22Rv1 (cell line): ENCODE measurements around the gene EIF4E2.
"Not testable (repeated sequence)": the region's sequence is repeated elsewhere in the genome, so short reads cannot be mapped to it uniquely, and the experiment has no call there.

ENCODE experiments used
- H3K27ac ChIP-seq: fragments of 450-650 bp; 2 replicates; pipeline ENCODE4 v1.5.1; 2017
- CTCF ChIP-seq: fragments of 450-650 bp; IDR thresholded peaks from 2 replicates; pipeline ENCODE4 v1.5.1; 2017; ENCODE audit warnings: mild to moderate bottlenecking
- ZFX ChIP-seq: fragments of 450-650 bp; IDR thresholded peaks from 2 replicates; pipeline ENCODE4 v1.6.1; 2017; ENCODE audit warnings: antibody characterized with exemption, borderline replicate concordance

EIF4E2 gene

GRCh38 chr2:232526372-232526941 is 24.0 kb upstream of the EIF4E2 start:
- H3K27ac ChIP-seq = no peak overlapping the region
- TF ChIP-seq CTCF = no peak
- no peak for TF ChIP-seq ZFX

- no peak overlapping the region for H3K27ac ChIP-seq
- TF ChIP-seq ZFX = no peak
- TF ChIP-seq CTCF = no peak
These were observed 22.5 kb upstream of the EIF4E2 start for GRCh38 chr2:232527905-232528470.

GRCh38 chr2:232528746-232529460 is 21.6 kb upstream of the EIF4E2 start:
- no peak overlapping the region for H3K27ac ChIP-seq
- TF ChIP-seq ZFX (no peak), CTCF (no peak)

- no peak overlapping the region for H3K27ac ChIP-seq
- no peak for TF ChIP-seq ZFX
- no peak for TF ChIP-seq CTCF
These were observed 20.5 kb upstream of the EIF4E2 start for GRCh38 chr2:232529806-232530547.

- no peak overlapping the region for H3K27ac ChIP-seq
- TF ChIP-seq ZFX (no peak), CTCF (no peak)
These were observed 19.7 kb upstream of the EIF4E2 start for GRCh38 chr2:232530626-232531260.

- TF ChIP-seq ZFX (no peak), CTCF (no peak)
- H3K27ac ChIP-seq = no peak overlapping the region
These were observed 18.1 kb upstream of the EIF4E2 start for GRCh38 chr2:232532419-232532818.

GRCh38 chr2:232532821-232533220 is 17.7 kb upstream of the EIF4E2 start:
- H3K27ac ChIP-seq = not testable (repeated sequence)
